ENCODE data around the gene MAPKAPK2. TPM values are rescaled to one million over a fixed set of nuclear protein-coding genes. Genes with fewer than 3 reads are reported as not detected.

Gene MAPKAPK2
- total and polyA plus RNA-seq, 2 of the 13 experiments (the other 11 are each of a cell fraction or from before 2014, with no cell fraction given): 16.6 to 34.0 TPM

DNA sequence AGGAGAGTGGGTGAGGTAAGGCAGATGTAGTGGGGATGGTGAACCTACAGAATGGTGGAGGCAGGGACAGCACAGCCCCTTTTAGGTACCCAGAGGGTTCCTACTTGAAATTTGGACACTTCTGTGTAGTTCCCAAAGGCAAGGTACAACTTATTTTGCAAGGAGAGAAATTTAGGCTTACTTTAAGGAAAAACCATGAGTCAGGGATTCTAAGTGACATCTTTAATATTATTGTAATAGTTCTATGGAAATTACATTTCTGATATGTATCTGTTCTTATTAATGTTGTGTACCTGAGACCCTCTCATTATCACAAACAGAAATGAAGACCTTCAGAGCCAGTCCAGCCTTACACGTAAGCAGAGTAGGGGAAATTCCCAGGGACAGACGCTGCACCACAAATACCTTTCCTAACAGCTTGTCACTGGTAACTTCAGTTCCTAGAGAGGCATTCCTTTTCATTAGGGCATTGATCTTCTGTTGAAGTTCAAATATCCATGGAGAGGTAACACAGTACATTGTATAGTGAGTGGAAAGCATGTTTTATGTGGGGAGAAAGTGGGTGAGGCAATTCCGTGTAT is 41.5 kb upstream of the MAPKAPK2 start:
- BruUV-seq (replicated peaks): no TSS peak
- Histone ChIP-seq H4K20me1 (ENCODE audit: insufficient read depth, low read length) (no peaks in the 10 kb centered on the region), H3K27me3 (ENCODE audit: control insufficient read depth in 1 of 2, insufficient read depth in 2 of 2, low read length in 2 of 2) (no peaks in the 10 kb centered on the region), H2AFZ (ENCODE audit: low read length) (no peak overlapping the region), H3K9ac (ENCODE audit: insufficient read depth, low read depth, low read length) (no peak overlapping the region), H3K4me1 (ENCODE audit: insufficient read depth, low read length) (no peaks in the 10 kb centered on the region), H3K27ac (ENCODE audit: extremely low read length, insufficient read depth, low read length) (no peak overlapping the region), H3K9me3 (ENCODE audit: low read length) (no peaks in the 10 kb centered on the region), H3K79me2 (ENCODE audit: insufficient read depth, low read length) (no peaks in the 10 kb centered on the region), H3K4me3 (replicated peaks in 1 of 3; ENCODE audit: insufficient read depth in 1 of 3, low read depth in 2 of 3, low read length in 3 of 3) (no peak overlapping the region), H3K36me3 (replicated peaks in 1 of 2; ENCODE audit: control insufficient read depth in 1 of 2, insufficient read depth in 2 of 2, low read length in 2 of 2) (peaks cover 0 to 7% of the 10 kb centered on the region in 2 experiments; a peak in 1 of 5 replicates), H3K4me2 (ENCODE audit: low read depth, low read length) (no peak overlapping the region)
- 92% methylated on average over 3 of the region's 3 CpGs for WGBS (ENCODE audit: low lambda C conversion rate)
- DNase-seq (ENCODE audit: low spot score) (no peak), FAIRE-seq (no peak), ATAC-seq (no peak)
- ChIA-PET POLR2A (no interaction called here), CTCF (ENCODE audit: low intra/inter-chr PET ratio, low total read pairs) (no interaction called here)
- in situ Hi-C loops (cut with HindIII; ENCODE audit: extremely low pct_ligation_motif_present, low pct_unique_long_range_greater_than_20kb) (loop anchor here (25.0 kb wide), 1 partner anchor 269 kb away; the partner anchor contains the start of gene FCMR), intact Hi-C loops (cut with micrococcal nuclease; ENCODE audit: unreplicated experiment) (no loop called here)
- TF ChIP-seq MAFK (conservative IDR thresholded peaks at IDR 0.05 in 1 of 2, IDR thresholded peaks at IDR 0.05 in 1 of 2; ENCODE audit: low read length in 2 of 2) (peak in 1 of 2 experiments; percentile 55; a peak in 2 of 4 replicates), ZNF678 (CRISPR knock-in tag; IDR thresholded peaks at IDR 0.05) (no peak)

DNA sequence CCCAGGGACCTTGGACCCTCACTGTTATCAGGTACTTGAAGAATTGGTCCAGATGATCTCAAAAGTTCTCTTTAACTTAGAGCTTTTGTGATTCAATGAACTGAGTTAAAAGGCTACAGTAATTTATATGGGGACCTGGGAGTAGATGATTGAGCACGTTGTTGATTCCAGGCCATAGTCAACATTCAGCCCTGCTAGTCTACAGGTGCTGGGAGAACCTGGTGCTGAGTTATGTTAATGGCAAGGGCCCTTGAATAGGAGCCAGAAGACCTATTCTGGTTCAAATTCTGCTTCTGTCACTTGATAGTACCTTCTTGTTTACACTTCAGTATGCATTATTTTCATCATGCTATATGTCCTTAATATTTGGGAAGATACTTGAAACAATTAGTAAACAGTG is 38.2 kb upstream of the MAPKAPK2 start:
- Histone ChIP-seq H3K27me3 (ENCODE audit: control insufficient read depth in 1 of 2, insufficient read depth in 2 of 2, low read length in 2 of 2) (no peaks in the 10 kb centered on the region), H3K79me2 (ENCODE audit: insufficient read depth, low read length) (no peaks in the 10 kb centered on the region), H4K20me1 (ENCODE audit: insufficient read depth, low read length) (no peaks in the 10 kb centered on the region), H3K4me3 (replicated peaks in 1 of 3; ENCODE audit: insufficient read depth in 1 of 3, low read depth in 2 of 3, low read length in 3 of 3) (no peak overlapping the region), H3K27ac (ENCODE audit: extremely low read length, insufficient read depth, low read length) (no peak overlapping the region), H3K9me3 (ENCODE audit: low read length) (no peaks in the 10 kb centered on the region), H3K36me3 (replicated peaks in 1 of 2; ENCODE audit: control insufficient read depth in 1 of 2, insufficient read depth in 2 of 2, low read length in 2 of 2) (peaks cover 0 to 7% of the 10 kb centered on the region in 2 experiments; a peak in 1 of 5 replicates), H2AFZ (ENCODE audit: low read length) (no peak overlapping the region), H3K9ac (ENCODE audit: insufficient read depth, low read depth, low read length) (no peak overlapping the region), H3K4me2 (ENCODE audit: low read depth, low read length) (no peak overlapping the region), H3K4me1 (ENCODE audit: insufficient read depth, low read length) (no peaks in the 10 kb centered on the region)
- BruUV-seq (replicated peaks): no TSS peak
- FAIRE-seq (no peak), DNase-seq (ENCODE audit: low spot score) (no peak), ATAC-seq (no peak)
- intact Hi-C loops (cut with micrococcal nuclease; ENCODE audit: unreplicated experiment): no loop called here
- POLR2A ChIA-PET: no interaction called here
- CTCF ChIA-PET (ENCODE audit: low intra/inter-chr PET ratio, low total read pairs): no interaction called here
- in situ Hi-C loops (cut with HindIII; ENCODE audit: extremely low pct_ligation_motif_present, low pct_unique_long_range_greater_than_20kb): loop anchor here (25.0 kb wide), 1 partner anchor 266 kb away; the partner anchor contains the start of gene FCMR
- 100% methylated on average over 1 of the region's 1 CpG for WGBS (ENCODE audit: low lambda C conversion rate)
- TF ChIP-seq, protein P1, sequence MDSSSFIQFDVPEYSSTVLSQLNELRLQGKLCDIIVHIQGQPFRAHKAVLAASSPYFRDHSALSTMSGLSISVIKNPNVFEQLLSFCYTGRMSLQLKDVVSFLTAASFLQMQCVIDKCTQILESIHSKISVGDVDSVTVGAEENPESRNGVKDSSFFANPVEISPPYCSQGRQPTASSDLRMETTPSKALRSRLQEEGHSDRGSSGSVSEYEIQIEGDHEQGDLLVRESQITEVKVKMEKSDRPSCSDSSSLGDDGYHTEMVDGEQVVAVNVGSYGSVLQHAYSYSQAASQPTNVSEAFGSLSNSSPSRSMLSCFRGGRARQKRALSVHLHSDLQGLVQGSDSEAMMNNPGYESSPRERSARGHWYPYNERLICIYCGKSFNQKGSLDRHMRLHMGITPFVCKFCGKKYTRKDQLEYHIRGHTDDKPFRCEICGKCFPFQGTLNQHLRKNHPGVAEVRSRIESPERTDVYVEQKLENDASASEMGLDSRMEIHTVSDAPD (CRISPR knock-in tag; IDR thresholded peaks at IDR 0.05): no peak
- TF ChIP-seq, protein P2, sequence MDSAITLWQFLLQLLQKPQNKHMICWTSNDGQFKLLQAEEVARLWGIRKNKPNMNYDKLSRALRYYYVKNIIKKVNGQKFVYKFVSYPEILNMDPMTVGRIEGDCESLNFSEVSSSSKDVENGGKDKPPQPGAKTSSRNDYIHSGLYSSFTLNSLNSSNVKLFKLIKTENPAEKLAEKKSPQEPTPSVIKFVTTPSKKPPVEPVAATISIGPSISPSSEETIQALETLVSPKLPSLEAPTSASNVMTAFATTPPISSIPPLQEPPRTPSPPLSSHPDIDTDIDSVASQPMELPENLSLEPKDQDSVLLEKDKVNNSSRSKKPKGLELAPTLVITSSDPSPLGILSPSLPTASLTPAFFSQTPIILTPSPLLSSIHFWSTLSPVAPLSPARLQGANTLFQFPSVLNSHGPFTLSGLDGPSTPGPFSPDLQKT (CRISPR knock-in tag; IDR thresholded peaks at IDR 0.05; ENCODE audit: borderline replicate concordance): no peak
- TF ChIP-seq, protein P3, sequence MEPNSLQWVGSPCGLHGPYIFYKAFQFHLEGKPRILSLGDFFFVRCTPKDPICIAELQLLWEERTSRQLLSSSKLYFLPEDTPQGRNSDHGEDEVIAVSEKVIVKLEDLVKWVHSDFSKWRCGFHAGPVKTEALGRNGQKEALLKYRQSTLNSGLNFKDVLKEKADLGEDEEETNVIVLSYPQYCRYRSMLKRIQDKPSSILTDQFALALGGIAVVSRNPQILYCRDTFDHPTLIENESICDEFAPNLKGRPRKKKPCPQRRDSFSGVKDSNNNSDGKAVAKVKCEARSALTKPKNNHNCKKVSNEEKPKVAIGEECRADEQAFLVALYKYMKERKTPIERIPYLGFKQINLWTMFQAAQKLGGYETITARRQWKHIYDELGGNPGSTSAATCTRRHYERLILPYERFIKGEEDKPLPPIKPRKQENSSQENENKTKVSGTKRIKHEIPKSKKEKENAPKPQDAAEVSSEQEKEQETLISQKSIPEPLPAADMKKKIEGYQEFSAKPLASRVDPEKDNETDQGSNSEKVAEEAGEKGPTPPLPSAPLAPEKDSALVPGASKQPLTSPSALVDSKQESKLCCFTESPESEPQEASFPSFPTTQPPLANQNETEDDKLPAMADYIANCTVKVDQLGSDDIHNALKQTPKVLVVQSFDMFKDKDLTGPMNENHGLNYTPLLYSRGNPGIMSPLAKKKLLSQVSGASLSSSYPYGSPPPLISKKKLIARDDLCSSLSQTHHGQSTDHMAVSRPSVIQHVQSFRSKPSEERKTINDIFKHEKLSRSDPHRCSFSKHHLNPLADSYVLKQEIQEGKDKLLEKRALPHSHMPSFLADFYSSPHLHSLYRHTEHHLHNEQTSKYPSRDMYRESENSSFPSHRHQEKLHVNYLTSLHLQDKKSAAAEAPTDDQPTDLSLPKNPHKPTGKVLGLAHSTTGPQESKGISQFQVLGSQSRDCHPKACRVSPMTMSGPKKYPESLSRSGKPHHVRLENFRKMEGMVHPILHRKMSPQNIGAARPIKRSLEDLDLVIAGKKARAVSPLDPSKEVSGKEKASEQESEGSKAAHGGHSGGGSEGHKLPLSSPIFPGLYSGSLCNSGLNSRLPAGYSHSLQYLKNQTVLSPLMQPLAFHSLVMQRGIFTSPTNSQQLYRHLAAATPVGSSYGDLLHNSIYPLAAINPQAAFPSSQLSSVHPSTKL (CRISPR knock-in tag; IDR thresholded peaks at IDR 0.05): no peak
- no peak for TF ChIP-seq ZNF160 (CRISPR knock-in tag; IDR thresholded peaks at IDR 0.05)
